GM23248 (cell line): Measurements from ENCODE around the gene RAMP3.

Source experiments
- EZH2 ChIP-seq: fragments of 200-600 bp; sonication (generic); IDR thresholded peaks from 2 replicates; pipeline ENCODE4 v1.6.1; 2018; ENCODE audit warnings: antibody characterized with exemption, mild to moderate bottlenecking; ENCODE audit not compliant: insufficient read depth, poor library complexity, severe bottlenecking
- EZH2phosphoT487 ChIP-seq: fragments of 200-600 bp; sonication (generic); IDR thresholded peaks from 2 replicates; pipeline ENCODE4 v1.6.1; 2018; ENCODE audit warnings: antibody characterized with exemption, moderate library complexity, mild to moderate bottlenecking, low read depth; ENCODE audit not compliant: insufficient read depth

- TF ChIP-seq EZH2 (no peak), EZH2phosphoT487 (no peak)
These were observed 73.1 kb downstream of the RAMP3 start for GRCh38 chr7:45230611-45231165.
